HEK293 (cell line): ENCODE data around the gene ZSCAN20.
A peak's percentile ranks its signal among the peaks of the same experiment; 100 is the strongest.

Source experiments
- PATZ1 ChIP-seq: fragments of 450-650 bp; formaldehyde crosslinking; IDR thresholded peaks from 2 replicates; pipeline ENCODE4 v1.5.1; 2016; ENCODE audit warnings: missing biosample characterization, missing genetic modification characterization
- SP2 ChIP-seq: fragments of 450-650 bp; formaldehyde crosslinking; IDR thresholded peaks from 2 replicates; pipeline ENCODE4 v1.5.1; 2016; ENCODE audit warnings: missing biosample characterization, missing genetic modification characterization
- YY1 ChIP-seq: fragments of 450-650 bp; formaldehyde crosslinking; IDR thresholded peaks from 2 replicates; pipeline ENCODE4 v1.5.1; 2018; ENCODE audit warnings: missing biosample characterization, missing genetic modification characterization
- ZBTB7A ChIP-seq: fragments of 450-650 bp; formaldehyde crosslinking; IDR thresholded peaks from 2 replicates; pipeline ENCODE4 v1.5.1; 2016; ENCODE audit warnings: low read depth, missing biosample characterization, missing genetic modification characterization
- ZNF24 ChIP-seq: fragments of 450-650 bp; formaldehyde crosslinking; IDR thresholded peaks from 2 replicates; pipeline ENCODE4 v1.5.1; 2016; ENCODE audit warnings: missing biosample characterization, missing genetic modification characterization
- ZNF555 ChIP-seq: fragments of 450-650 bp; formaldehyde crosslinking; conservative IDR thresholded peaks from 2 replicates; pipeline ENCODE4 v1.5.1; 2017; ENCODE audit warnings: missing biosample characterization, mild to moderate bottlenecking, missing genetic modification characterization, inconsistent platforms
- ZNF660 ChIP-seq: fragments of 450-650 bp; IDR thresholded peaks from 2 replicates; pipeline ENCODE4 v1.5.1; 2018; ENCODE audit warnings: missing biosample characterization, mild to moderate bottlenecking, missing genetic modification characterization
- ZNF830 ChIP-seq: fragments of 450-650 bp; IDR thresholded peaks from 2 replicates; pipeline ENCODE4 v1.5.0; 2018; ENCODE audit warnings: missing biosample characterization, missing genetic modification characterization, low read depth, mild to moderate bottlenecking, moderate library complexity
- TF ChIP-seq, protein P1 (sequence below): fragments of 450-650 bp; formaldehyde crosslinking; IDR thresholded peaks from 2 replicates; pipeline ENCODE4 v1.5.1; 2016; ENCODE audit warnings: missing biosample characterization, missing genetic modification characterization
- TF ChIP-seq, protein P2 (sequence below): fragments of 450-650 bp; formaldehyde crosslinking; IDR thresholded peaks from 2 replicates; pipeline ENCODE4 v1.5.1; 2016; ENCODE audit warnings: missing biosample characterization, missing genetic modification characterization, low read depth
- TF ChIP-seq, protein P3 (sequence below): sonication (generic); formaldehyde crosslinking; IDR thresholded peaks from 2 replicates; pipeline ENCODE4 v1.8.1; 2022; ENCODE audit warnings: mild to moderate bottlenecking, moderate library complexity, missing genetic modification reagents

- TF ChIP-seq ZNF660 (tag by site-specific recombination) = no peak
- TF ChIP-seq, protein P1, sequence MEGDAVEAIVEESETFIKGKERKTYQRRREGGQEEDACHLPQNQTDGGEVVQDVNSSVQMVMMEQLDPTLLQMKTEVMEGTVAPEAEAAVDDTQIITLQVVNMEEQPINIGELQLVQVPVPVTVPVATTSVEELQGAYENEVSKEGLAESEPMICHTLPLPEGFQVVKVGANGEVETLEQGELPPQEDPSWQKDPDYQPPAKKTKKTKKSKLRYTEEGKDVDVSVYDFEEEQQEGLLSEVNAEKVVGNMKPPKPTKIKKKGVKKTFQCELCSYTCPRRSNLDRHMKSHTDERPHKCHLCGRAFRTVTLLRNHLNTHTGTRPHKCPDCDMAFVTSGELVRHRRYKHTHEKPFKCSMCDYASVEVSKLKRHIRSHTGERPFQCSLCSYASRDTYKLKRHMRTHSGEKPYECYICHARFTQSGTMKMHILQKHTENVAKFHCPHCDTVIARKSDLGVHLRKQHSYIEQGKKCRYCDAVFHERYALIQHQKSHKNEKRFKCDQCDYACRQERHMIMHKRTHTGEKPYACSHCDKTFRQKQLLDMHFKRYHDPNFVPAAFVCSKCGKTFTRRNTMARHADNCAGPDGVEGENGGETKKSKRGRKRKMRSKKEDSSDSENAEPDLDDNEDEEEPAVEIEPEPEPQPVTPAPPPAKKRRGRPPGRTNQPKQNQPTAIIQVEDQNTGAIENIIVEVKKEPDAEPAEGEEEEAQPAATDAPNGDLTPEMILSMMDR (tag by site-specific recombination) = no peak
- no peak for TF ChIP-seq ZBTB7A (tag by site-specific recombination)
- TF ChIP-seq ZNF24 (tag by site-specific recombination) = no peak
- TF ChIP-seq PATZ1 (tag by site-specific recombination) = no peak
- no peak for TF ChIP-seq ZNF830
- TF ChIP-seq ZNF555 = no peak
- TF ChIP-seq, protein P2, sequence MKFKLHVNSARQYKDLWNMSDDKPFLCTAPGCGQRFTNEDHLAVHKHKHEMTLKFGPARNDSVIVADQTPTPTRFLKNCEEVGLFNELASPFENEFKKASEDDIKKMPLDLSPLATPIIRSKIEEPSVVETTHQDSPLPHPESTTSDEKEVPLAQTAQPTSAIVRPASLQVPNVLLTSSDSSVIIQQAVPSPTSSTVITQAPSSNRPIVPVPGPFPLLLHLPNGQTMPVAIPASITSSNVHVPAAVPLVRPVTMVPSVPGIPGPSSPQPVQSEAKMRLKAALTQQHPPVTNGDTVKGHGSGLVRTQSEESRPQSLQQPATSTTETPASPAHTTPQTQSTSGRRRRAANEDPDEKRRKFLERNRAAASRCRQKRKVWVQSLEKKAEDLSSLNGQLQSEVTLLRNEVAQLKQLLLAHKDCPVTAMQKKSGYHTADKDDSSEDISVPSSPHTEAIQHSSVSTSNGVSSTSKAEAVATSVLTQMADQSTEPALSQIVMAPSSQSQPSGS (tag by site-specific recombination) = peak; percentile 47; the same call in 1 of the 2 replicates
- TF ChIP-seq YY1 (tag by site-specific recombination) = no peak
- no peak for TF ChIP-seq SP2 (tag by site-specific recombination)
- TF ChIP-seq, protein P3, sequence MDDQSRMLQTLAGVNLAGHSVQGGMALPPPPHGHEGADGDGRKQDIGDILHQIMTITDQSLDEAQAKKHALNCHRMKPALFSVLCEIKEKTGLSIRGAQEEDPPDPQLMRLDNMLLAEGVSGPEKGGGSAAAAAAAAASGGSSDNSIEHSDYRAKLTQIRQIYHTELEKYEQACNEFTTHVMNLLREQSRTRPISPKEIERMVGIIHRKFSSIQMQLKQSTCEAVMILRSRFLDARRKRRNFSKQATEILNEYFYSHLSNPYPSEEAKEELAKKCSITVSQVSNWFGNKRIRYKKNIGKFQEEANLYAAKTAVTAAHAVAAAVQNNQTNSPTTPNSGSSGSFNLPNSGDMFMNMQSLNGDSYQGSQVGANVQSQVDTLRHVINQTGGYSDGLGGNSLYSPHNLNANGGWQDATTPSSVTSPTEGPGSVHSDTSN = no peak
These were observed 31.1 kb downstream of the ZSCAN20 start for GRCh38 chr1:33503506-33503905.
